NOMO-1 treated with DMSO at 0.1 percent for 48 hours (cell line): ENCODE data around the gene TMEM201.
A peak's percentile ranks its signal among the peaks of the same experiment; 100 is the strongest.

Source experiments
- DNase-seq: peaks from one replicate; lab custom pipeline; 2025; ENCODE audit not compliant: unreplicated experiment; lab: John Stamatoyannopoulos, UW

TMEM201 gene

GRCh38 chr1:9576903-9577302 is 11.8 kb upstream of the TMEM201 start:
- DNase-seq = no peak

DNA sequence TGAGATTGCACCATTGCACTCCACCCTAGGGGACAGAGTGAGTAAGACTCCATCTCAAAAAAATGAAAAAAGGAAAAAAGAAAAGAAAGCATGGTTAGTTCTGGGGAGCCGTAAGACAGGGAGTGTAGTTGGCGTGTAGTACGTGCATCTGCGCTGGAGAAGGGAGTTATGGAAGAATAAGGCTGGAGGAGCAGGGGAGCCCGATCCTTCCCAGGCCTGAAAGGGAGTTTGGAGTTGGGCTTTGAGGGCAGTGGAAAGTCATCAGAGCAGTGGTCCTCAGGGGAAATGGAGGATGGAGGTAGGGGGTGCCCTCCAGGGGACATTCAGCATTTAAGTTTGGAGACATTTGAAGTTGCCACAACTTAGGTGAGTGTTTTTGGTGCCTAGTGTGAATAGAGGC is 11.3 kb upstream of the TMEM201 start:
- no peak for DNase-seq

DNA sequence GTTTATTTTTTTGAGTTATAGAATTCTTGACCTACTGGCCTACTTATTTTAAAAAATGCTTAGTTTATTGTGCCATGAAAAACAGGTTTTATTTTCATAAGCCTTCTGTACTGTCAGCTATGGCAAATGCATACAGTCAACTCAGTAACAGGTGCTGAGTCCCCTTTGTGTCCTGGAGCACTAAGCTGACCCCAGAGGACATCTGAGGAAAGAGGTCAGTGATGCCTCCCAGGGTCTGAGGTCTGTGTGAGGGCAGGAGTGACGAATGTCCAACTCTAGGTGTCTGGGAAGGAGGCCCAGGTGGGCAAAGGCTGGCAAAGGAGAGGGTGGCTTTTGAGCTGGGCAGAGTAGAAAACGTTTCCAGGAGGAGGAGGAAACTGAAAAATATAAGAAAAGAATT is 7.8 kb upstream of the TMEM201 start:
- DNase-seq = no peak

GRCh38 chr1:9586147-9586766 is 2.5 kb upstream of the TMEM201 start:
- DNase-seq = no peak

- DNase-seq = no peak
Measured at GRCh38 chr1:9589144-9589718, 520 bp downstream of the TMEM201 start.

GRCh38 chr1:9589719-9590157 is 1.0 kb downstream of the TMEM201 start:
- no peak for DNase-seq

DNA sequence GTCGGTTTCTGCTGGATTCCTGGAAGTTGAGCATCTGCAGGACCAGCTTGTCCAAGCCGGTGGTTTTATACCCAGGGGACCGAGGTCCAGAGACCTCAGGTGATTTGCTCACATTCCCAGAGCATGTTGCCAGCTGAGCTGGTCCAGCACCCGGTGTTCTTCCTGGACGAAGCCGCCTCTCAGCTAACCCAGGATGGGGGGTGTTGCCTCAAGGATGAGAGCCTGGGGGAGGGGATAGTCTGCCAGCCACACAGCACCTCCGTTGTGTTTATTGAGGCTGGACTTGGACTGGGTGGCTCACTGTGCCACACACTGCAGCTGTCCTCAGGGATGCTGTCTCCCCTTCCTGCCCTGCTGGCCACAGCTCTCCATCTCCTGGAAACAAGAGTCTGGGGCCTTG is 1.5 kb downstream of the TMEM201 start:
- no peak for DNase-seq

- peak; percentile 39 for DNase-seq
Measured at GRCh38 chr1:9590945-9591668, 2.4 kb downstream of the TMEM201 start.

- DNase-seq = no peak
Measured at GRCh38 chr1:9591669-9592509, 3.2 kb downstream of the TMEM201 start.

DNA sequence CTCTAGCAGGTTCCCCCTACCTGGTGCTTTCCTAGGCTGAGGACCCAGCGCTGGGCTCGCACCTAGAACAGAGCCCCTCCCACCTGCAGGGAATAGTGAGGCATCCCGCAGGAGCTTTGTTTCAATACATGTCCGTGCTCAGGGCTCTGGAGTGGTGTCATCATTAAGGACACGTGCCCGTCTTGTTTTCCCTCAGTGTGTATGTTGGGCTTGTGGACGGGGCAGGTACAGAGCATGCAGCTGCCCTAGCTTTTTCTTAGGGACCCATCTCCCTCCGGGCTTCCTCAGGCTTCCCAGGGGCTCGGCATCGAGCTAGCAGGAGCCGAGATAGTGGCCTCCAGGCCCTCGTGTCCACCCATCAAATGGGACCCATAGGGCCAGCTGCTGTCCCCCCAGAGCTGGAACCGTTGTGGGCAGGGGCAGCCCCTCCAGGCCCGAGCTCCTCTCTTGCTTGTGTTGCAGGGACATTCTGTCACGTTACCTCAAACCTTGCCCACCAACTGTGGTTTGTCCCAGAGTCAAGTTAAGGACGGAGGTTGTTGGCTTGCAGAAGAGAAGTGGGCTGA is 3.9 kb downstream of the TMEM201 start:
- no peak for DNase-seq

DNA sequence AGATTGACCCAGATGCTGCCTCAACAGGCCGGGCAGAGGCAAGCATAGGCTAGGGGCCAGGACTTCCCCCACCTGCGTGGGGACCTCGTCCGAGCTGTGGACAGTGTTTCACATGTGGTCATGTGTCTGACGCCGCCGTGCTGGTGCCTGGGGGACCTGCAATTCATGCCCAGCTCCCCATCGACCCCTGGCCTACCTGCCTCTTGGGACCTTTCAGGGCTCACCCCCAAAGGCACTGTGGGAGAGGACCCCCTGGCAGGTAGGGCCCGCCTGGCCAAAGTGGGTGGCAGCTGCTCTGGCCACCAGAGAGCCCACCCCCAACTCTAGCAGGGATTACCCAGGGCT is 4.4 kb downstream of the TMEM201 start:
- no peak for DNase-seq

- peak; percentile 74 for DNase-seq
Measured at GRCh38 chr1:9593492-9594465, 5.1 kb downstream of the TMEM201 start.

DNA sequence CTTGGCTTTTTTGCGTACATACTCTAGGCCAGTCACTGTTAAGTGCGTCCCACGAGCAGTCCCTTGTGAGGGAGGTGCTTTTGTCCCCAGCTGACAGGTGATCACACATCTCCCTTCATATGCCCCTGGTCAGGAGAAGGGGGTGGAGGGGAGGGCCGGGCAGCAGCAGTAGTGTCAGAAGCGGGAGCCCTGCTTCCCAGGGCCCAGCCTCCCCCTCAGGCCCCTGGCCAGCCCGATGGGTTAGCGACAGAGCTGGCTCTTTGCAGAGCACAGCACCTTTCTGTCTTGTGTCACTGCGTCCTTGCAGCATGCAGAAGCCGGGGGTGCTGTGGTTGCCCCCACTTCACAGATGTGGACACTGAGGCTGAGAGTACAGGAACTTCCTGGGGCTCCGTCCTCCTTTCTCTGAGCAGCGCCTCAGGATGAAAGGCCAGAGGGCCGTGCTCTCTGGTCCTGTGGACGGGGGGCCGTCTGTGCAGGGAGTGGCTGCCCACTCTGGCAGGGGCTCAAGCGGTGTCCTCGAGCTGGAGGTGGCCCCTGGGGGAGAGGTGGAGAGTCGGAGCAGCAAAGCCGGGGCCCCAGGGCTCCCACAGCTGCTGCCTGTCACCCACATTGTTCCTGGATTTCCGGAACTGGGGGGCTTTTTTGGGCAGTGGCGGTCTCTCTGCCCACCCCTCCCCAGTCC is 5.9 kb downstream of the TMEM201 start:
- no peak for DNase-seq

- DNase-seq = no peak
Measured at GRCh38 chr1:9595156-9595967, 6.7 kb downstream of the TMEM201 start.

DNA sequence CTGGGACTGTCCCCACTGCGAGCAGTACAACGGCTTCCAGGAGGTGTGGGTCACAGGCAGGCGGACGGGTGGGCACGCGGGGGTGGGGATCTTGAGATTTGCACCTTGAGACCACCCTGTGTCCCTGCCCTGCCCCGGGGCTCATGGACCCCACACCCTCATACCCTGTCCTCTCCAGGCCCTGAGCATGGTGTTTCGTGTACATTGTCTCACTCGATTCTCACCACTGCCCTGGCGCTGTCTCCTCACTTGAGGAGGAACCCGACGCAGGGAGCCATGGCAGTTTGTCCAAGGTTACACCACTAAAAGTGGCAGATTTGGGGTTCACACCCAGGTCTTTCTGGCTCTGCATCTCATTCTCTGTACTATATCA is 7.2 kb downstream of the TMEM201 start:
- no peak for DNase-seq

- no peak for DNase-seq
Measured at GRCh38 chr1:9596415-9597123, 7.9 kb downstream of the TMEM201 start.

- no peak for DNase-seq
Measured at GRCh38 chr1:9597361-9598315, 8.9 kb downstream of the TMEM201 start.
